GM19468 (cell line): Measurements from ENCODE around the gene ACSS1.

Experiments
- ATAC-seq: cut with Tn5 transposase; IDR thresholded peaks from one replicate; pipeline ENCODE4 v1.9.1; 2021; ENCODE audit warnings: mild to moderate bottlenecking, moderate library complexity, moderate number of reproducible peaks; ENCODE audit not compliant: unreplicated experiment; ENCODE audit errors: extremely low read depth

The ACSS1 gene

DNA sequence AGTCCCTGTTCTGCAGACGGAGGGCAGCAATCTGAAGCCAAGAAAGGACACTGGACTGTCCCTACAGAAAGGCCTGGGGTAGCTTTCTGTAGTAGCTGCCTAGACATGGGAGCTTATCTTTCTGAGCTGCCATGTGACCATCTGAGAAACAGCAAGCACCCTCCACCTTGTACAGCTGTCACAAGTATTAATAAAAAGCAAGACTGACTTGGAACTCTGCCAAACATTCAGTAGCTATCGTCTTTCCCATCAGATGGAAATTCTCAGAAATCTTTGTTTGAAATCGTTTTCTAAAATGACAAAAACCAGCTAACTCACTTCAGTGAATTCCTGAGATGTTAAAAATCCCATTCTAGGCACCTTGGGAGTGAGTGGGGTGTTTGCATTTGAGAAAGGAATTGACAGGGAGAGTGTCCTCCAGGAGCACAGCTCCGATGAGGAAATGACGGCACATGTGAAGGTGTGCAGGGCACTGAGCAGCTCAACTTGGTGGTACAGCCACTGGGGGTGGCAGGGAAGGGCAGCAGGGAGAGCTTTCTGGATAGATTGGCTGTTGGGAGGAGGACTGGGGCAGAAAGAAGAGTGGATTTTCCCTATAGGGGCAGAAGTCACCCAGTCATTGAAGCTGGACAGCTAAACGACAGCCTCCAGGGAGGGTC lies 24.5 kb downstream of the ACSS1 start:
- ATAC-seq: no peak

DNA sequence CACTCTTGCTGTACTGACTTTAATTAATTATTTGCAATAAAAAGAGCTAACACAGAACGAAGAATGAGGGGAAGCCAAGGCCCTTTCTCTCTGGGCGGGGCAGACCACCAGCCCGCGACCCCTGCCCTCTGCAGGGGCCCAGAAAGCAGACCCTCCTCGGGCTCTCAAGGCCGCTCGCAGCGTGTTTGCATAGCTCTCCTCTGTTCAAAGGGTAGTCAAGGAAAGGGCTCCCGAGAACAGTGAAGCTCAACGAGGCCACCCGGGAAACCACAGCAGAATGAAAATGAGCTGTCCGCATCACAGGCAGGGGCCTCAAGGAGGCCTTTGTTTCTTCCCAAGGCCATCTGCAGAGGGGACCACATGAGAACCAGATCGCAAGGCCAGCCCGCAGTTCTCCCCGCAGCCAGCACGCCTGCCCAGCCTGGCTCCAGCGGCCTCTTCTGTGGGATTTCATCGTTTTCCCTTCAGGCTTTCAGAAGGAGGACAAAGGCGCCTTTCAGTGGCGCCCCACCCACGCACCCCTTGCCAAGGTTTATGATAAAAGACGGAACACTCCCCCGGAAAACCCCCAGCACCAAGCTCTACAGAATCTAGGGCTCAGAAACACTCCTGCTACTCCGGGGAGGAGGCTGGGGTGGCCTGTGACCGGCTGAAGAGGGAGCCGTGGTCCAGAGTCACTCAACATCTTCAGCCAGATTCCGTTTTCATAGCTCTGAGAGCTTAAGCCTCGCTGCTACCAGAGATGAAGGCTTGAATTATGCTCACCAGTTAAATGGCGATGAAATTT lies 25.3 kb downstream of the ACSS1 start:
- no peak for ATAC-seq

DNA sequence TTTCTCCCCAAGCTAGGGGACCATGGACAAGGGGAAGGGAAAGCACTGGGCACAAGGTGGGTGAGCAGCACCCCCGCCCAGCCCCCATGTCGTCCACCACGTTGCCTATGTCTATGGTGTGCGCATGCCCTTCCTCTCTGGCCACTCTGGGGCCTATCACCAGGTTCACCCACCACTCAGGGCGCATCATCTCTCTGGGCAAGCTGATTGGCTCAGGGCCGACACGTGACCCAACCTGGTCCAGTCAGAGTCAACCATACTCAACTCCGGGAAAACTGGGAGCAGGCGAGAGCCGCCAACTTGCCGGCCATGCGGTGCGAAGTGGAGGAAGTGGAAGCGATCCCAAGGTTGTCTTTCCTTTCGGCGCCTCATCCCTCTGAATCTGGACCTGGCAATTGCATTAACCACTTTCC lies 25.9 kb downstream of the ACSS1 start:
- ATAC-seq: no peak

DNA sequence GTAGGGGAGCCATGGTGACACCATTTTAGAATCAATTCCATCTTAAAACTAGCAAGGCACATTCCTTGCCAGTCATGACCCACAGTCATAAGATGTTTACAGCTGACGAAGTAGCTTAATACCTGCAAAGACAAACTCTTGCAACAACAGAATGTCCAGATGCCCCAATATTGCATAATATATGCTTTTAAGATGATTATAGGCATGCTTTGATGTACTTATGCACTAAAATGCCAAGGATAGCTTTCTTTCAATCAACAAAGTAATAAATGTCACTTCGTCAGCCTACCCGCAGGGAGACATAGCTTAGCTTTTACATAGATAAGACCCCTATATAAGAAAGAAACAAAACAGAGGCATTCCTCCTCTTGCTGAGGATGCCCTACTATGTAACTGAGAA lies 26.7 kb downstream of the ACSS1 start:
- no peak for ATAC-seq

DNA sequence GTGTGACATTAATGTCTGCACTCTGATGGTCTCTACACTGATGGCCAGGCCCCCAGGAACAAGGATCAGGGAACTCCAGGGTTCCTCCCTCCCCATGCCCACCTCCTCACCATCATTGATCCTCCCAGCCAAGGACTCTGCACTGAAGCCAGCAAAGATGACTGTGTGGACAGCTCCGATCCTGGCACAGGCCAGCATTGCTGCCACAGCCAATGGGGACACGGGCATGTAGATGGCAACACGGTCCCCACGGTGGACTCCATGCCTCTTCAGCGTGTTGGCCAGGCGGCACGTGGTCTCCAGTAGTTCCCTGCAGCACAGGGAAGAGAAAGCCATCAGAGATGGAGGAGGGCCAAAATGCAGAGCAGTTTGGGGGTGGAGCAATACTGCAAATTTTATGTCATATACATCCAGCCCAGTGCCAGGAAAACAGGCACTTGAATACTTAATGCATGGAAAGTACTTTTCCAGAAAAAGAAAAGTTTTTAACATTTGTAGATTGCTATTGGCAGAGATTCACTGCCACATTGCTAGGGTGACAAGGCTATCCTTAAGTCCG lies 27.2 kb downstream of the ACSS1 start:
- no peak for ATAC-seq

DNA sequence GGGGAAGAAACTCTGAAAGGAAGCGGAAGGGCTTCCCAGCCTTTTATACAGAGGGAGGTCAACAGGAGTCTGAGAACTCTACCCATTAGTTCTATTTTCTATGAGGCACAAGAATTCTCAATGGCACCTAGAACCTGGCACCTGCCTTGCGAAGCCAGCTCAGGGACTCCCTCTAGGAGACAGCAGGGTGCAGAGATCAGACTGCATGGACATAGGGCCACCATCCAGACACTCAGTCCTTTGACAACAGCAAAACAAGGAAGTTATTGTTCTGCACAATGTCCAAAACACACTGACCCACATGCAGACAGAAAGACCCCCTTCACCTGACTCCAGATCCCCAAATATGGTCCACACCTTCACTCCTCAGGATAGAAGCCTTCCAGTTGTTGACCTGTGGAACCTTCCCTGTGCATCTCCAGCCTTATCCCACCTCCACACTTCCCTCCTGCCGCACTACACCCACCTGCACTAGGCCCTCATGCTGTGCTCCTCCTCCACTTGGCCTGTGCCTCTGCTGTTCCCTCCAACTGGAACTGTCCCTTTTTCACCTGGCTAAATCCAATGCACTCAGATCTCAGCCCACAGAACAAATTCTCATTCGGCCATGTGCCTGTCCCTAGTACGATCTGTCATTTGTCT lies 27.8 kb downstream of the ACSS1 start:
- no peak for ATAC-seq

DNA sequence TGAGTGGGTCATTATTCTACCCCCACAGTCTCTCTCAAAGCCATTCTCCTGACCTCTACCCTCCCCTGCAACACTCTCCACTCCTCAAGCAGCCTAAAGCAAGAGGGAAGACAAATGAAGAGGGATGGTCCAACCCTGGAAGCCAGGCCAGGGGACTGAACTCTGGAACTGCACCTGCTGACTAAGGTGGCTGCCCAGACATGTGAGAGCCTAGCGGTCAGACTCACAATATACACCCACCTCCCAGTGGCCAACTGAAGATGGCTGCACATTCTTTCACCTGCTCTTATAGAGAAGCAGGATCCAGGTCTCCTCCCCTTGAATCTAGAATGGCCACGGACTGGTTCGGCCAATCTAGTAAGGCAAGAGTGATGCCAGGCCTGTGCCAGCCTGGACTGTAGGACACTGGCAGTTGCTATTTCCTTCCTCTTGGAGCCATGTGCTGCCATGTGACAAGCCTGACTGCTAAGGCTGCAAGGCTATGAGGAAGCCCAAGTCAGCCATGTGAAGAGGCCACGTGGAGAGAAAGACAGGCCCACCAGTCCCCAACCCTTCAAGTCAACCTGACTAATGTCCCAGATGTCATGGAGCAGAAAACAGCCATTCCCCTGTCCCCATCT lies 31.8 kb downstream of the ACSS1 start:
- no peak for ATAC-seq

DNA sequence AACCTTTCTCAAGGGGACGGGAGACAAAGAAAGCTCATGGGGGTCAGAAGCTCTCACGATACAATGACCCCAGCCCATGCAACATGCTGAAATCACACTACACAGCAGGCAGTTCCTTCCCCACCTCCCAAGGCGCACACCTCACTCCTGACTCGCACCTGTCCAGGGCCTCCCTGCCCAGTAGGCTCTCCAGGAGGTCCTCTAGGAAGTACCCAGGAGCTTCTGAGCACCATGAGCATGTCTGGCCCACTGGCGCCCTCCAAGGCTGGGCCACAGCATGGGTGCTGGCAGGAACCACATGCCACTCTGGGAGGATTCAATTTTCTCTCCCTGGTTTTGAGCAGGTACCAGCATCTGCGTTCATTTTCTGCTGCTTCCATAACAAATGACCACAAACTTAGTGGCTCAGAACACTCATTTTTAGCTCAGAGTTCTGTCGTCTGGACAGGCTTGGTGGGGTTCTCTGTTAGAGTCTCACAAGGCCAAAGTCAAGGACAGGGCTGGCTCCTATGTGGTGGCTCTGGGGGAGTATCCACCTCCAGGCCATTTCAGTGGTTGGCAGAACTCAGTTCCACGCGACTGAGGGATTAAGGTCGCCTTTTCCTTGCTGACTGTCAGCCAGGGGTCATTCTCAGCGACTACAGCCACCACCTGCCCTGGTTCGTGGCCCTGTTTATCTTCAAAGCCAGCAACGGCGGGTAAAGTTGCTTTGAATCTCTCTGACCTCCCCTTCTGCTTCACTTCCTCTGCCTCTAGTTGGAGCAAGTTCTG lies 32.7 kb downstream of the ACSS1 start:
- no peak for ATAC-seq

DNA sequence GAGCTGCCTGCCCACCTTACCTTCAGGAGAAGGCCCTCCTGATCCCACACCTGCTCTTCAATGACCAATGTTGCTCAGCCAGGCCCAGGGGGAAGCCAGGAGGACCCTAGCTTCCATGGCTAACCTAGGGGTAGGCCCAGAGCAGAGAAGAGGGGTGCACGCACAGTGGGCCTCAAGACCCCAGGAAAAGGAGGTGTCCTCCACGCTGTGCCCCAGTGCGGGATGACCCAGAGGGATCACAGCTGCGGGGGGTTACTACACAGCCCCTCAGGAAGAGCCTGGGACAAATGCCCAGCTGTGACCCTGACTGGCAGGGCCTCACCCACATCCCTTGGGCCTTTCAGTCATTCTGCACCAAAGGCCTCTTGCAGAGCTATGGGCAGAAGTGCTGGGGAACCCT lies 33.8 kb downstream of the ACSS1 start:
- no peak for ATAC-seq

DNA sequence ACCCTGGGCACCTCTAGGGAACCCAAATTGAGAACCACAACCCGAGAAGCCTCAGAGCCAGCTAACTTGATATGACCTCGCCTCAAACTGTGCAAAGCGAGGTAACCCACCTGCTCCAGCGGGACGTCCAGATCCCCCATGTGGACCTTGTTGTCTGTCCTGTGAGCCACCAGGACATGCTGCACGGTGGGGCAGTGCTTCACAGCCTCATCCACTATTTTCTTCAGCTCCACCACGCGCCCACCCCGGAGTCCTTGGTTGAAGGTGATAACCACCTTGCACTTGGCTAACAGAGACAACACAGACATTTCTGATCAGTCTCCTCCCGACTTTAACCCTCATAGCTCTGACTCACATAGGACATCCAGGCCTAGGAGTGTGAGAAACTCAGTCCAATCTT lies 34.6 kb downstream of the ACSS1 start:
- ATAC-seq: no peak

DNA sequence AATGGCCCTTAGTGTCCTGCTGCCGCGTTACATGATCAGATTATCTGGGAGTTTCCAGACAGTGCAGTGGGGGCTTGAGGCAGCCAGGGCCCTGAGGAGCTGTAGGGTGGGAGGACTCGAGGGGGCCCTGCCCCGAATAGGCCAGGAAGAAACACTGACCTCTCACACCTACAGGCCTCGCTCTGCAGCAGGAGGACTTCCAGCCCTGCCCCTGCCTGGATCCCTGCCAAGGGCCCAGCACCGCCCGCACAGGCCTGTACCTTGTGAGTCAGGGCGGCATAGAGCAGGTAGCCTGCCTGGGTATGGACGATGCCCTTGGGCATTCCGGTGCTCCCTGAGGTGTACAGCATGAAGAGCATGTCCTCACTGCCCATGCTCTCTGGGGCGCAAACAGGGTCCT lies 35.3 kb downstream of the ACSS1 start:
- no peak for ATAC-seq

DNA sequence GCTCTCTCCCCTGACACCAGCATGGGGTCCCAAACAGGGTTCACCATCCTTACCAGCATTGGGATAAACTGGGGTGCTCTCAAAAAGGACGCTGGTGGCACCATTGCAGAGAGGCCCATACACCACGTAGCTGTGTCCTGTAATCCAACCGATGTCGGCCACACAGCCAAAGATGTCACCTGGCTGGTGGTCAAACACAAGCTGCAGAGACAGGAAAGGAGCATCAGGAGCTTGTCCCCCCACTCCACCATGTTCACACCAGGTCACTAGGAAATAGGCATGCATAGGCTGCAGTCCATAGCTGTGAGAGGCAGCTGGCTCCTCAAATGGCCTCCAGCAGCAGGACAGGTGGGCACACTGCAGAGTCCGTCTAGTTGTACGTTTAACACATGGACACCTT lies 36.6 kb downstream of the ACSS1 start:
- ATAC-seq: no peak

DNA sequence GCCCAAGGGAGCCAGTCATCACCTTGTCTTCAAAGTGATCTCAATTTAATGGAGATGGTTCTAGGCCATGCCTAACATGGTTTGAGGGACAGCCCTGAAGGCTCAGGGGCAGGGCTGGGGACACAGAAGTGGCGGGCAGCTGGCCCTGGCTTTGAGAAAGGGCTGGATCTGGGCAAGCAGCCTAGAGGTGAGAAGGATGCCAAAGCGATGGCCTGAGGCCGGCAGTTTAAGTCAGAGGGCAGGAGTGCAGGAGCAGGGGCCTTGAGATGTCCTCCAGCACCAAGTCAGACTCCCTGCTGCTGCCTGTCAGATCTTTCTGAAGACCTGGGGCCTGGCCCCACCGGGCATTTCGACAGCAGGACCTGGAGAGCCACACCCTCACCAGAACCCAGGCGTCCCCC lies 37.0 kb downstream of the ACSS1 start:
- ATAC-seq: no peak

DNA sequence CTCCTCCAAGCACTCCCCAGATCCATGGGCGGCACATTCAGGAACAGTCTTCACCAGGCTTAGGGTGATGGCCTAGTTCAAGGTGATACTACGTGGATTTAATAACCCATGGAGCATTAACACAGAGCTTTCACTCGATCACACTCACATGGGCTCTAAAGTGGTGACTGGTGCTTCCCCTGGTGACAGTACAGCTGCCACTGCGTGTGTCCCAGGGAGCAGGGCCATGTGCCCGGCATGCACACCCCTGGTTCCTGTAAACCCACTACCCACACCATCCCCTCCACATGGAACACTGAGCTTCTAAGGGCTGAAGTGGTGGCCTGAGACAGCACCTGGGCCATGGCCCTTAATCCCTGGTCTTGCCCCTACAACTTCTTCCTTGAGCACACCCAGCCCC lies 37.6 kb downstream of the ACSS1 start:
- ATAC-seq: no peak

DNA sequence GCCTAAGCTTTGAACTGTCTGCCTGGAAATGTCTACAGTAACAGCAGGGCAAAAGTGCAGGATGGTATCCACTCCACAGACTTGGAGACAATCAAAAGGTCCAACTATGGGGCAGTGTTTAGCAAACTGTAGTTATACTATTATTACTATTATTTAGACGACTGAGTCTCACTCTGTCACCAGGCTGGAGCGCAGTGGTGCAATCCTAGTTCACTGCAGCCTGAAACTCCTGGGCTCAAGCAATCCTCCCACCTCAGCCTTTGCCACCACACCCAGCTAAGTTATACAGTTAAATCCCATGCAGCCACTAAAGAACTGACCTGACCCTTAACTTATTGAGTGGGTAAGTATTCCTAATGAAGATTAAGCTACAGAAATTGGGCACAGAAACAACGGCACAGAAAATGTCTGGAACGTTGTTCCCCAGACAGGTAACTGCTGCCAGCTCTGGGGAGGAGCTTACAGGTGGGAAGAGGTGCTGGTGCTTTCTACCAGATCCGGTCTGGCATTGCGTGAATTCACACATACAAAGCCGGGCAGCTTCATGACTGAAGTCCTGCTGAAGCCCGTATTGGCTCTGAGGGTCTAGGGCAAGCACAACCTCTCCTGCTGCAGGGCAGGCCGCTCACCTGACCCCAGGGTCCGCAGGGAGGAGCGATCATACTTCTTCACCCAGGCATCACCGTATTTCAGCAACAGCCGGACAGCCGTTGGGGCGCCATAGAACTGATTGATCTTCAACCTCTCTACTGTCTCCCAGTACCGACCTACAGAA lies 38.4 kb downstream of the ACSS1 start:
- no peak for ATAC-seq

DNA sequence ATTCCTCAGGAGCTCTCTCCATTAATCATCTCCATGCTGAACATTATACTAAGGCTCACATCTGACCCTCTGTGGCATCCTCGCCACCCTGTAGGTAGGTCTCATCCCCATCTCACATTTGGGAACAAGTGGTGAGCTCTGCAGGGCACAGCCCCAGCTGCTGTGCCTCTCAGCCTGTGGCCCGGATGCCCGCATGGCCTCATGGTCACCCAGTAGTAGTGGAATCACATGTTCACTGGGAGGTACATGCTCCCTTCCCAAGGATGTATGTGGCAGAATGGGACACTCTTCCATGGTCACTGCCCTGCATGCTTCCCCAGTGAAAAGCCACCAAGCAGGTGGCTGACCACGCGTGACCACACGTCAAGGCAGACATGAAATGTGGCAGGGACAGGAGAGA lies 39.1 kb downstream of the ACSS1 start:
- ATAC-seq: no peak

DNA sequence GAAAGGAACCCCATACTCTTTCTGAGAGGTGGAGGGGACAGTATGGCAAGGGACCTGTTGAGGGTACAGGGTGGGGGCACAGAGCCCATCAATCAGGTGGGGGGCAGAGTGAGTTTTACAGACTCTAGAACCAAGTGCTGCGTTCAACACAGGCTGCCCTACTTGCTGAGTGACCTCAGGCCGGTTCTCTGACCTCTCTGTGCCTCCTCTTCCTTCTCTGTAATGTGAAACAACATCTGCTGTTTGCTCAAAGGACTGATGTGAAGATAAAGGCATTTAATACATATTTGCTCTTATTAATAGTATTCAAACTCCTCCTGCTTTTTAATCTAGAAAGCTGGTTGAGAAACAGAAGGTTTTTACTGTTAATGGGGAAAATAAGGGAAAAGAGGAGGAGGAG lies 39.5 kb downstream of the ACSS1 start:
- no peak for ATAC-seq

DNA sequence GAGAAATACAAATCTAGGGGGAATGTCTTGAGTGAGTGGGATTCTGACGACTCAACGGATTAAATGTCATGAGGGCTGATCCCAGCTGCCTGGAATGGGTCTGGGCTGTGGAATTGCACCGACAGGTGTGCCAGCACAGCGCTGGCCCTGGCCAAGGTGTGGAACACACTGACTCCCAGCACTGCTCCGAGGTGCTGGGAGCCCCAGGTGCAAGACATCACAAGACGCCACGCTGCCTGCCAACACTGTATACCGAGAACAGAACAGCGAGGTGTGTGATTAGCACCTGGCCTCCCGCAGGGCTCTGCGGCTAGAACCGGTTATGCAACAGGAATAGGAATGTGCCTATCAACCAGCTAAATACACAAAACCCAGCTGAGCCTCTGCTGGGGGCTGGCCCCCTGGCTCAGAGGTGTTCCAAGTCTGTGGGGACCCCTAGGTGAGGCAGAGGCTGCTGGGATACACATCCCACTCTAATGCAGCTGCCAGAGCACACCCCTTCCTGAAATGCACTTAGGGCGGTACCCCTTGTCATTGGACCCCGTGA lies 40.6 kb downstream of the ACSS1 start:
- ATAC-seq: no peak

DNA sequence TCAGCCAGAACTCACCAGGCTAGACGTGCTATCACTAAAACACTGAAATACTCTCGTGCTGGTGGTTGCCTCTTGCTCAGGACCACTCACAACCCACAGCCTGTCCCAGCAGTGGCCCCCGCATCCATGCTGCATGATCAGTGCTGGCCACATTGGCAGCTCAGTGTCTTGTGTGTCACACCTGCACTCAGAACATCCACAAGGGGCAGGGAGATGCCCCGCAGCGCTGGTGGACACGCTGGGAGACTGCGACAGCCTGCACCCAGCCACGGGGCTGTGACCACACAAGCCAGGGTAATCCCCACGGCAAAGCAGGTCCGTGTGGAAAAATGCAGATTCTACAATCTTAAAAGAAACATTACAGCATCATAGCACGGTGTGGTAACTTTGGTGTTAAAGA lies 41.5 kb downstream of the ACSS1 start:
- no peak for ATAC-seq
